Lung (tissue), 12 donors: ENCODE measurements around the gene DPP7. TPM values are rescaled to one million over a fixed set of nuclear protein-coding genes. Genes with fewer than 3 reads are reported as not detected.
A peak's percentile ranks its signal among the peaks of the same experiment; 100 is the strongest.

Experiments used
- ATAC-seq: fragments of 200-7000 bp; cut with Tn5 transposase; one replicate; pipeline ENCODE4 v1.9.1; 2020; ENCODE audit warnings: moderate number of reproducible peaks; ENCODE audit not compliant: insufficient read depth, low FRiP score
- DNase-seq, 3 donors: peaks; one replicate each; pipeline ENCODE4 v3.0.0-alpha.2; 2013 to 2017
- H3K27ac ChIP-seq, 2 donors: one replicate each; pipeline ENCODE4 v1.5.1; 2013; ENCODE audit warnings: mild to moderate bottlenecking in 2 of 2, moderate library complexity in 2 of 2, control low read depth in 1 of 2, inconsistent platforms in 1 of 2, low read depth in 1 of 2, low read length in 1 of 2
- H3K27me3 ChIP-seq, 3 donors: one replicate each; pipeline ENCODE4 v1.5.1; 2013; ENCODE audit warnings: low read length in 2 of 3; ENCODE audit not compliant: control insufficient read depth in 3 of 3, insufficient read depth in 3 of 3
- H3K36me3 ChIP-seq, 4 donors: one replicate each; pipeline ENCODE4 v1.5.1; 2013; ENCODE audit warnings: low read length in 4 of 4, mild to moderate bottlenecking in 1 of 4, moderate library complexity in 1 of 4; ENCODE audit not compliant: control insufficient read depth in 4 of 4, insufficient read depth in 4 of 4
- H3K4me1 ChIP-seq, 5 donors: one replicate each; pipeline ENCODE4 v1.5.1; 2013; ENCODE audit warnings: low read length in 5 of 5, mild to moderate bottlenecking in 2 of 5, moderate library complexity in 1 of 5; ENCODE audit not compliant: control insufficient read depth in 5 of 5, insufficient read depth in 5 of 5
- H3K4me3 ChIP-seq: one replicate; pipeline ENCODE4 v1.5.1; 2013; ENCODE audit warnings: mild to moderate bottlenecking, control low read depth, moderate library complexity
- H3K9ac ChIP-seq, 2 donors: one replicate each; pipeline ENCODE4 v1.5.1; 2013; ENCODE audit warnings: low read length in 2 of 2, control low read depth in 1 of 2; ENCODE audit not compliant: insufficient read depth in 1 of 2
- H3K9me3 ChIP-seq, 4 donors: one replicate each; pipeline ENCODE4 v1.5.1; 2013; ENCODE audit warnings: low read length in 3 of 4, mild to moderate bottlenecking in 1 of 4, moderate library complexity in 1 of 4; ENCODE audit not compliant: control insufficient read depth in 4 of 4, insufficient read depth in 3 of 4
- CTCF ChIP-seq: IDR thresholded peaks from 2 replicates; pipeline ENCODE4 v1.5.1; 2012; ENCODE audit warnings: mild to moderate bottlenecking; ENCODE audit errors: control extremely low read depth, extremely low read depth
- WGBS, 2 donors: extraction: QIAGEN DNeasy Blood & Tissue Kit; methylation state at CpG; one replicate each; pipeline ENCODE4 v1.1.7; 2013; 5-methylcytosine and 5-hydroxymethylcytosine counted together
- polyA plus RNA-seq, 2 donors: library from polyadenylated mRNA; stranded (reverse); fragments of 200-250 nt; gene quantifications; one replicate each; pipeline ENCODE4 v1.2.1, GENCODE V29; 2013
- total RNA-seq, 2 donors: library from RNA; depleted of rRNA in 1 of 2; stranded (reverse); fragments of >200 nt in 1 of 2; gene quantifications; one replicate each; pipeline ENCODE4 v1.2.1, GENCODE V29; 2014 to 2021
- donor health status: control.
- donor health status: control.
- donor health status: Bipolar disorder and iron deficiency.
- donor health status: healthy.
- donor health status: DM: yes; HTN: yes; CAD: no.

Gene DPP7
- total and polyA plus RNA-seq, 4 donors, result 48.0 to 436 (median 228) TPM

- H3K27me3 ChIP-seq, result peaks cover 20 to 49% (median 29%) of the 10 kb centered on the region in 3 donors
- ATAC-seq (no peak), DNase-seq (no peak)
- peaks cover 0 to 7% (median 0%) of the 10 kb centered on the region in 4 donors for H3K9me3 ChIP-seq
- TF ChIP-seq CTCF, result no peak
- no peaks in the 10 kb centered on the region for H3K36me3 ChIP-seq
- H3K9ac ChIP-seq, result no peak overlapping the region
- 57 to 69% methylated on average over 26 of the region's 26 CpGs for WGBS, 2 donors
- no peak overlapping the region for H3K27ac ChIP-seq
- peaks cover 0 to 3% (median 0%) of the 10 kb centered on the region in 5 donors for H3K4me1 ChIP-seq
- no peak overlapping the region for H3K4me3 ChIP-seq
Measured at GRCh38 chr9:137140151-137141012, 25.8 kb upstream of the DPP7 start.

- Histone ChIP-seq H3K36me3 (no peaks in the 10 kb centered on the region), H3K9ac (no peak overlapping the region), H3K27ac (no peak overlapping the region), H3K4me3 (no peak overlapping the region), H3K4me1 (peaks cover 0 to 3% (median 0%) of the 10 kb centered on the region in 5 donors), H3K9me3 (peaks cover 0 to 7% (median 0%) of the 10 kb centered on the region in 4 donors), H3K27me3 (peaks cover 20 to 49% (median 29%) of the 10 kb centered on the region in 3 donors)
- ATAC-seq, result no peak
- no peak for TF ChIP-seq CTCF
- 31 to 38% methylated on average over 32 to 37 of the region's 37 CpGs for WGBS, 2 donors
- no peak for DNase-seq
Measured at GRCh38 chr9:137139468-137140150, 25.1 kb upstream of the DPP7 start.

- H3K27me3 ChIP-seq, result peaks cover 20 to 53% (median 29%) of the 10 kb centered on the region in 3 donors
- H3K4me1 ChIP-seq, result peaks cover 0 to 3% (median 0%) of the 10 kb centered on the region in 5 donors
- peak; percentile 48 to 61 (median 55) for DNase-seq
- no peak within 1 kb of the TSS for H3K27ac ChIP-seq
- peaks cover 0 to 7% (median 0%) of the 10 kb centered on the region in 4 donors for H3K9me3 ChIP-seq
- 7 to 12% methylated on average over 59 to 104 of the region's 104 CpGs for WGBS, 2 donors
- no peak for ATAC-seq
- no peaks in the 10 kb centered on the region for H3K36me3 ChIP-seq
- H3K4me3 ChIP-seq, result no peak within 1 kb of the TSS
- no peak within 1 kb of the TSS for H3K9ac ChIP-seq
- TF ChIP-seq CTCF, result no peak
Measured at GRCh38 chr9:137138722-137139467, 24.4 kb upstream of the DPP7 start, which contains the start of gene GRIN1. Gene GRIN1, plus strand, starts transcription at chr9:137139154. Its CDS starts 333 bp downstream, at chr9:137139487.
